ENCODE results near the gene PLCD1. TPM values are rescaled to one million over a fixed set of nuclear protein-coding genes. Genes with fewer than 3 reads are reported as not detected.

Gene PLCD1
- total RNA-seq, 1 experiment from 2014 or later, result 27.1 TPM

GRCh38 chr3:38026856-38027255 lies 2.6 kb downstream of the PLCD1 start:
- no peak overlapping the region for H3T11ph ChIP-seq (ENCODE audit: low read length)
- H3K23me2 ChIP-seq (ENCODE audit: insufficient read length, low read depth, low read length, poor library complexity, severe bottlenecking), result peaks cover 10% of the 10 kb centered on the region
- no peaks in the 10 kb centered on the region for H3K79me2 ChIP-seq (ENCODE audit: insufficient read depth, low read length)
- no peaks in the 10 kb centered on the region for H3K4me1 ChIP-seq (ENCODE audit: insufficient read depth, low read length)
- Mint-ChIP-seq H3K9me3 (no peaks in the 10 kb centered on the region; a peak in 1 of 5 replicates), H3K36me3 (ENCODE audit: insufficient read depth in 1 of 3, low read depth in 3 of 3) (no peaks in the 10 kb centered on the region; a peak in 2 of 7 replicates), H3K27me3 (ENCODE audit: low read depth) (peaks cover 52% of the 10 kb centered on the region), H3K27ac (no peak overlapping the region), H3K4me3 (no peak overlapping the region), H3K4me1 (peaks cover 17 to 23% of the 10 kb centered on the region in 2 experiments)
- H2BK15ac ChIP-seq (ENCODE audit: low read depth, low read length), result no peak overlapping the region
- H3K79me1 ChIP-seq (ENCODE audit: insufficient read depth, low read depth, low read length, poor library complexity, severe bottlenecking), result no peaks in the 10 kb centered on the region
- no peaks in the 10 kb centered on the region for H4K20me1 ChIP-seq (ENCODE audit: control insufficient read depth, insufficient read depth, insufficient read length)
- no peak overlapping the region for H3K56ac ChIP-seq (ENCODE audit: insufficient read length, low read depth, low read length)
- TF ChIP-seq CTCF (conservative IDR thresholded peaks at IDR 0.05), result no peak
- H3K4ac ChIP-seq (ENCODE audit: low read depth, low read length), result no peak overlapping the region
- no peak overlapping the region for H4K91ac ChIP-seq (ENCODE audit: insufficient read length, low read depth, low read length)
- H2BK120ac ChIP-seq (ENCODE audit: low read depth, low read length, poor library complexity, severe bottlenecking), result no peak overlapping the region
- no peak for DNase-seq
- H3K4me2 ChIP-seq (ENCODE audit: insufficient read depth, insufficient read length, low read length), result no peak overlapping the region
- H3K27me3 ChIP-seq (ENCODE audit: insufficient read depth, low read length), result peaks cover 19% of the 10 kb centered on the region; the same call in 1 of the 2 replicates
- no peaks in the 10 kb centered on the region for H3K9me3 ChIP-seq (ENCODE audit: control insufficient read depth, low read depth, low read length)
- no peak overlapping the region for H3K14ac ChIP-seq (ENCODE audit: insufficient read depth, low read length)
- no peak overlapping the region for H3K18ac ChIP-seq (ENCODE audit: insufficient read length, low read depth, low read length)
- H2AK5ac ChIP-seq (ENCODE audit: insufficient read length, low read length), result no peak overlapping the region
- no CpG with 5 or more reads among the region's 4 CpGs for WGBS (ENCODE audit: extremely low coverage, insufficient read length, low lambda C conversion rate)
- H4K8ac ChIP-seq (replicated peaks; ENCODE audit: insufficient read length, low read depth, low read length), result no peak overlapping the region
- H2BK5ac ChIP-seq (ENCODE audit: insufficient read length, low read length), result no peak overlapping the region
- H2BK12ac ChIP-seq (ENCODE audit: insufficient read length, low read depth, low read length), result no peak overlapping the region
- no peak overlapping the region for H3K23ac ChIP-seq (ENCODE audit: insufficient read length, low read depth, low read length)
- no peak overlapping the region for H3K27ac ChIP-seq (ENCODE audit: insufficient read length, low read depth, low read length)
- H4K5ac ChIP-seq (ENCODE audit: insufficient read length, low read depth, low read length), result no peak overlapping the region
- H2AFZ ChIP-seq (ENCODE audit: low read length), result no peak overlapping the region
- H2BK20ac ChIP-seq (ENCODE audit: low read depth, low read length, poor library complexity, severe bottlenecking), result no peak overlapping the region
- no peak overlapping the region for H3K9ac ChIP-seq (ENCODE audit: extremely low read depth, insufficient read length, low read length)

All from H9 (cell line).